GM12875 (cell line): ENCODE data around the gene LPCAT2.

Experiments used
- H3K4me3 ChIP-seq: one replicate; pipeline ENCODE4 v1.5.1; 2011; ENCODE audit warnings: low read depth, low read length, control low read depth
- TF ChIP-seq, protein P1 (sequence below): IDR thresholded peaks from 2 replicates; pipeline ENCODE4 v1.5.1; 2011; ENCODE audit warnings: low read depth, mild to moderate bottlenecking, control low read depth, inconsistent platforms, low read length, moderate library complexity, borderline replicate concordance; ENCODE audit not compliant: insufficient read depth

The LPCAT2 gene

GRCh38 chr16:55499281-55499680, 9.6 kb upstream of the LPCAT2 start:
- TF ChIP-seq, protein P1, sequence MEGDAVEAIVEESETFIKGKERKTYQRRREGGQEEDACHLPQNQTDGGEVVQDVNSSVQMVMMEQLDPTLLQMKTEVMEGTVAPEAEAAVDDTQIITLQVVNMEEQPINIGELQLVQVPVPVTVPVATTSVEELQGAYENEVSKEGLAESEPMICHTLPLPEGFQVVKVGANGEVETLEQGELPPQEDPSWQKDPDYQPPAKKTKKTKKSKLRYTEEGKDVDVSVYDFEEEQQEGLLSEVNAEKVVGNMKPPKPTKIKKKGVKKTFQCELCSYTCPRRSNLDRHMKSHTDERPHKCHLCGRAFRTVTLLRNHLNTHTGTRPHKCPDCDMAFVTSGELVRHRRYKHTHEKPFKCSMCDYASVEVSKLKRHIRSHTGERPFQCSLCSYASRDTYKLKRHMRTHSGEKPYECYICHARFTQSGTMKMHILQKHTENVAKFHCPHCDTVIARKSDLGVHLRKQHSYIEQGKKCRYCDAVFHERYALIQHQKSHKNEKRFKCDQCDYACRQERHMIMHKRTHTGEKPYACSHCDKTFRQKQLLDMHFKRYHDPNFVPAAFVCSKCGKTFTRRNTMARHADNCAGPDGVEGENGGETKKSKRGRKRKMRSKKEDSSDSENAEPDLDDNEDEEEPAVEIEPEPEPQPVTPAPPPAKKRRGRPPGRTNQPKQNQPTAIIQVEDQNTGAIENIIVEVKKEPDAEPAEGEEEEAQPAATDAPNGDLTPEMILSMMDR, result no peak
- H3K4me3 ChIP-seq, result no peak overlapping the region

GRCh38 chr16:55499951-55500529, 8.8 kb upstream of the LPCAT2 start:
- TF ChIP-seq, protein P1, result no peak
- no peak overlapping the region for H3K4me3 ChIP-seq

- no peak overlapping the region for H3K4me3 ChIP-seq
- TF ChIP-seq, protein P1, result no peak
Observed at GRCh38 chr16:55500530-55501011, 8.3 kb upstream of the LPCAT2 start.

- TF ChIP-seq, protein P1, result peak; percentile 27; the same call in 1 of the 2 replicates
- H3K4me3 ChIP-seq, result no peak overlapping the region
Observed at GRCh38 chr16:55501549-55502322, 7.1 kb upstream of the LPCAT2 start.

GRCh38 chr16:55502801-55503366, 6.0 kb upstream of the LPCAT2 start:
- TF ChIP-seq, protein P1, result no peak
- no peak overlapping the region for H3K4me3 ChIP-seq

DNA sequence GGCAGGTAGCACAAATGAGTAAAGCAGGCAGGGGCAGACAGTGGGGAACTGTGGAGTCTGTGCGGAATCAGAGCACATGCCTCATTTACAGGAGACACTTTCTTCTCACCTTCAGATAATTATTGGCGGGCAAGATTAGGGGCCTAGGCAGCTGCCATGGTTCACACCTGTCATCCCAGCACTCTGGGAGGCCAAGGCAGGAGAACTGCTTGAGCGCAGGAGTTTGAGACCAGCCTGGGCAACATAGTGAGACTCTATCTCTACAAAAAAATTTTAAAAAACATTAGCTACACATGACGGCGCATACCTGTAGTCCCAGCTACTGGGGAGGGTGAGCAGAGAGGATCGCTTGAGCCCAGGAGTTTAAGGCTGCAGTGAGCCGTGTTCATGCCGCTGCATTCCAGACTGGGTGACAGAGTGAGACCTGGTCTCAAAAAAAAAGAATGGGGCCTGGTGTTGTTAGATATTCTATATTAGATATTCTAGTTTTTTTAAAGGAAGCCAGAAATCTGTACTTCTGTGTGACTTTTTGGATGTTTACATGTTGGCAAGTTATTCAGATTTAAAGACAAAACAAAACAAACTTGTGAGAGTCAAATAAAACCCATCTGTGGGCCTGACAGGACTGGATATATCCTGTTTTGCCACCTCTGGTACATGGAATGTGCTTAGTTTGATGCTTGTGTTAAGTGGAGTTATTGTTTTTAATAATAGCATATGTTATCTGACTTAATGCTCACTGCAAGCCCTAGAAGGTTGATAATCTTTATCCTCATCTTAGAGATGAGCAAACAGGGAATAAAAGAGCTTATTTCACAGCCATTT, 4.9 kb upstream of the LPCAT2 start:
- TF ChIP-seq, protein P1, result no peak
- no peak overlapping the region for H3K4me3 ChIP-seq
